GM23248 (cell line): ENCODE results near the gene LLGL1.

ENCODE experiments used
- EZH2 ChIP-seq: fragments of 200-600 bp; sonication (generic); IDR thresholded peaks from 2 replicates; pipeline ENCODE4 v1.6.1; 2018; ENCODE audit warnings: antibody characterized with exemption, mild to moderate bottlenecking; ENCODE audit not compliant: insufficient read depth, poor library complexity, severe bottlenecking
- EZH2phosphoT487 ChIP-seq: fragments of 200-600 bp; sonication (generic); IDR thresholded peaks from 2 replicates; pipeline ENCODE4 v1.6.1; 2018; ENCODE audit warnings: antibody characterized with exemption, moderate library complexity, mild to moderate bottlenecking, low read depth; ENCODE audit not compliant: insufficient read depth

DNA sequence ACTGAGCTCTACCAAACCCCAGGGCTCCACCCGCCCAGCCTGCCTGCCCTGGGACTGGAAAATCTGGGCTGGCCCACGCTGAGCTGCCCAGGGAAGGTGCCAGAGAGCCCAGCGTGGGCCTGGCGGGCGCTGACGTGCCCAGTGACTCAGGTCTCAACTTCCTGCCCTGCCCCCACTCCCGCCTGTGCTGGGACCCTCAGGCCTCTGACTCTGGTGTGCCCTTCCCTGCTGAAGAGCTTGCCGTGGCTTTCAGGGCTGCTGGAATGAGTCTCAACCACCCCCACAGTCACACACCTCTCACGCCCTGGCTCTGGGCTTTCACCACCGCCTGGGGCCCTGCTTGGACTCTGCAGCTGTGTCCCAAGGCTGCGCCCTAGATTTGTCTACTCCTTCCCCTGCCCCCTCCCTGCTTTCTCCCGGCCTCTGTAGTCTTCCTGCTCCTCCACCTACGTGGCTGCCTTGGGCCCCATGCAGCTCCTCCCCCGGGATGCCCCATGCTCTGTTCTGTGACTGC, 10.4 kb downstream of the LLGL1 start:
- TF ChIP-seq EZH2 (no peak), EZH2phosphoT487 (no peak)
